Measurements from ENCODE around the gene ABTB2.

ABTB2 gene

GRCh38 chr11:34147581-34147980, 210.2 kb downstream of the ABTB2 start:
- H3K9ac ChIP-seq (ENCODE audit: low read depth, low read length, poor library complexity) = no peak overlapping the region
- no peak overlapping the region for H2AK5ac ChIP-seq (ENCODE audit: low read depth, low read length)
- peaks cover 15 to 88% of the 10 kb centered on the region in 2 donors for H3K36me3 ChIP-seq (replicated peaks in 1 of 2; ENCODE audit: control insufficient read depth in 2 of 2, insufficient read depth in 2 of 2, low read length in 2 of 2)
- H3K4me1 ChIP-seq (ENCODE audit: control insufficient read depth in 2 of 2, insufficient read depth in 1 of 2, low read depth in 1 of 2, low read length in 2 of 2) = peaks cover 0 to 35% of the 10 kb centered on the region in 2 donors
- H3K14ac ChIP-seq (ENCODE audit: low read length) = no peak overlapping the region
- no peak overlapping the region for H3K23ac ChIP-seq (ENCODE audit: low read depth, low read length, poor library complexity)
- H3K79me1 ChIP-seq (ENCODE audit: low read depth, low read length) = no peaks in the 10 kb centered on the region
- H2BK12ac ChIP-seq (ENCODE audit: low read length) = no peak overlapping the region
- no peak overlapping the region for H3K27ac ChIP-seq (replicated peaks; ENCODE audit: low read length)
- H2AFZ ChIP-seq (ENCODE audit: low read length) = no peak overlapping the region
- no peaks in the 10 kb centered on the region for H3K27me3 ChIP-seq (ENCODE audit: control insufficient read depth in 3 of 3, insufficient read depth in 3 of 3, low read depth in 1 of 3, low read length in 3 of 3)
- no peak overlapping the region for H3K18ac ChIP-seq (ENCODE audit: low read length)
- no peak overlapping the region for H2BK15ac ChIP-seq (ENCODE audit: low read length)
- H2BK120ac ChIP-seq (ENCODE audit: low read depth, low read length) = no peak overlapping the region
- no peaks in the 10 kb centered on the region for H3K9me3 ChIP-seq (replicated peaks in 1 of 2; ENCODE audit: control insufficient read depth in 2 of 2, insufficient read depth in 1 of 2, low read depth in 1 of 2, low read length in 2 of 2)
- no peak overlapping the region for H4K8ac ChIP-seq (ENCODE audit: low read depth, low read length)
- H3K4ac ChIP-seq (ENCODE audit: low read length) = no peak overlapping the region
- no peak overlapping the region for H4K91ac ChIP-seq (ENCODE audit: low read depth, low read length, poor library complexity)
- WGBS, 2 donors (ENCODE audit: extremely low coverage in 2 of 2, insufficient read length in 2 of 2, insufficient replicate concordance in 1 of 2) = no CpG with 5 or more reads among the region's 8 CpGs
- no peak overlapping the region for H2BK5ac ChIP-seq (ENCODE audit: low read length)
- no peak overlapping the region for H3K4me2 ChIP-seq (ENCODE audit: insufficient read depth, low read length, poor library complexity, severe bottlenecking)
- DNase-seq (ENCODE audit: low spot score) = no peak
- no peak overlapping the region for H3K4me3 ChIP-seq (ENCODE audit: low read length in 2 of 2)

GRCh38 chr11:34146866-34147265, 210.9 kb downstream of the ABTB2 start:
- Histone ChIP-seq H3K4me2 (ENCODE audit: insufficient read depth, low read length, poor library complexity, severe bottlenecking) (no peak overlapping the region), H4K8ac (ENCODE audit: low read depth, low read length) (no peak overlapping the region), H2AFZ (ENCODE audit: low read length) (no peak overlapping the region), H2BK12ac (ENCODE audit: low read length) (no peak overlapping the region), H3K14ac (ENCODE audit: low read length) (no peak overlapping the region), H2BK5ac (ENCODE audit: low read length) (no peak overlapping the region), H3K4me3 (ENCODE audit: low read length in 2 of 2) (no peak overlapping the region), H3K4ac (ENCODE audit: low read length) (no peak overlapping the region), H2BK15ac (ENCODE audit: low read length) (no peak overlapping the region), H3K4me1 (ENCODE audit: control insufficient read depth in 2 of 2, insufficient read depth in 1 of 2, low read depth in 1 of 2, low read length in 2 of 2) (peaks cover 0 to 40% of the 10 kb centered on the region in 2 donors), H3K36me3 (replicated peaks in 1 of 2; ENCODE audit: control insufficient read depth in 2 of 2, insufficient read depth in 2 of 2, low read length in 2 of 2) (peaks cover 16 to 88% of the 10 kb centered on the region in 2 donors), H3K27me3 (ENCODE audit: control insufficient read depth in 3 of 3, insufficient read depth in 3 of 3, low read depth in 1 of 3, low read length in 3 of 3) (no peaks in the 10 kb centered on the region), H2BK120ac (ENCODE audit: low read depth, low read length) (no peak overlapping the region), H3K9me3 (replicated peaks in 1 of 2; ENCODE audit: control insufficient read depth in 2 of 2, insufficient read depth in 1 of 2, low read depth in 1 of 2, low read length in 2 of 2) (no peaks in the 10 kb centered on the region), H3K18ac (ENCODE audit: low read length) (no peak overlapping the region), H3K79me1 (ENCODE audit: low read depth, low read length) (no peaks in the 10 kb centered on the region), H4K91ac (ENCODE audit: low read depth, low read length, poor library complexity) (no peak overlapping the region), H3K9ac (ENCODE audit: low read depth, low read length, poor library complexity) (no peak overlapping the region), H3K23ac (ENCODE audit: low read depth, low read length, poor library complexity) (no peak overlapping the region), H3K27ac (replicated peaks; ENCODE audit: low read length) (no peak overlapping the region), H2AK5ac (ENCODE audit: low read depth, low read length) (no peak overlapping the region)
- no peak for DNase-seq (ENCODE audit: low spot score)
- no CpG with 5 or more reads among the region's 5 CpGs for WGBS, 2 donors (ENCODE audit: extremely low coverage in 2 of 2, insufficient read length in 2 of 2, insufficient replicate concordance in 1 of 2)

DNA sequence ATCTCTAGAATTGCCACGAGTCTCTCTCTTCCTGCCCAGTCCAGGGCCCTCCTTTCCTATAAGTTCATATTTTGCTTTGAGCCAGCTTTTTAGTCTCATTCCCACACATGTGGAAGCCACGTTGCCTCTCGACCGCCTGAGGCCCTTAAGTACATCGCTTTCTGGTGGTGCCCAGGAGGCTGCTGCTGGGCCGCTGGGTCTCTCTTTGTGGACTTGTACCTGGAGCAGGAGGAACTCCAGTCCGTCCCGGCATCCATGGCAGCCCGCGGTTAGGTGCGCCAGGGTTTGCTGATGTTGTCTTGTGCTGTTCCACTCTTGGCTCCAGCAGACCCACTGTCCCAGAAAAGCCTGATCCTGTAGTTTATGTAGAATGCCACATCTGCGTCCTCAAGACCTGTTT, 211.4 kb downstream of the ABTB2 start:
- H3K4me1 ChIP-seq (ENCODE audit: control insufficient read depth in 2 of 2, insufficient read depth in 1 of 2, low read depth in 1 of 2, low read length in 2 of 2) = peaks cover 0 to 40% of the 10 kb centered on the region in 2 donors
- H4K91ac ChIP-seq (ENCODE audit: low read depth, low read length, poor library complexity) = no peak overlapping the region
- H2BK15ac ChIP-seq (ENCODE audit: low read length) = no peak overlapping the region
- no peak overlapping the region for H4K8ac ChIP-seq (ENCODE audit: low read depth, low read length)
- H2BK120ac ChIP-seq (ENCODE audit: low read depth, low read length) = no peak overlapping the region
- peaks cover 18 to 88% of the 10 kb centered on the region in 2 donors for H3K36me3 ChIP-seq (replicated peaks in 1 of 2; ENCODE audit: control insufficient read depth in 2 of 2, insufficient read depth in 2 of 2, low read length in 2 of 2)
- no peak overlapping the region for H3K4me2 ChIP-seq (ENCODE audit: insufficient read depth, low read length, poor library complexity, severe bottlenecking)
- H3K4ac ChIP-seq (ENCODE audit: low read length) = no peak overlapping the region
- no CpG with 5 or more reads among the region's 12 CpGs for WGBS, 2 donors (ENCODE audit: extremely low coverage in 2 of 2, insufficient read length in 2 of 2, insufficient replicate concordance in 1 of 2)
- H3K9ac ChIP-seq (ENCODE audit: low read depth, low read length, poor library complexity) = no peak overlapping the region
- H3K27me3 ChIP-seq (ENCODE audit: control insufficient read depth in 3 of 3, insufficient read depth in 3 of 3, low read depth in 1 of 3, low read length in 3 of 3) = no peaks in the 10 kb centered on the region
- H3K27ac ChIP-seq (replicated peaks; ENCODE audit: low read length) = no peak overlapping the region
- no peak overlapping the region for H3K18ac ChIP-seq (ENCODE audit: low read length)
- no peak overlapping the region for H2BK12ac ChIP-seq (ENCODE audit: low read length)
- no peak overlapping the region for H2AK5ac ChIP-seq (ENCODE audit: low read depth, low read length)
- no peak overlapping the region for H3K4me3 ChIP-seq (ENCODE audit: low read length in 2 of 2)
- H3K9me3 ChIP-seq (replicated peaks in 1 of 2; ENCODE audit: control insufficient read depth in 2 of 2, insufficient read depth in 1 of 2, low read depth in 1 of 2, low read length in 2 of 2) = no peaks in the 10 kb centered on the region
- no peaks in the 10 kb centered on the region for H3K79me1 ChIP-seq (ENCODE audit: low read depth, low read length)
- no peak overlapping the region for H3K14ac ChIP-seq (ENCODE audit: low read length)
- no peak for DNase-seq (ENCODE audit: low spot score)
- H2BK5ac ChIP-seq (ENCODE audit: low read length) = no peak overlapping the region
- no peak overlapping the region for H3K23ac ChIP-seq (ENCODE audit: low read depth, low read length, poor library complexity)
- no peak overlapping the region for H2AFZ ChIP-seq (ENCODE audit: low read length)

- no peak overlapping the region for H2AFZ ChIP-seq (ENCODE audit: low read length)
- H4K91ac ChIP-seq (ENCODE audit: low read depth, low read length, poor library complexity) = no peak overlapping the region
- H2AK5ac ChIP-seq (ENCODE audit: low read depth, low read length) = no peak overlapping the region
- no peak overlapping the region for H3K9ac ChIP-seq (ENCODE audit: low read depth, low read length, poor library complexity)
- no peaks in the 10 kb centered on the region for H3K79me1 ChIP-seq (ENCODE audit: low read depth, low read length)
- H2BK5ac ChIP-seq (ENCODE audit: low read length) = no peak overlapping the region
- DNase-seq (ENCODE audit: low spot score) = no peak
- H2BK120ac ChIP-seq (ENCODE audit: low read depth, low read length) = no peak overlapping the region
- no peak overlapping the region for H2BK12ac ChIP-seq (ENCODE audit: low read length)
- no peak overlapping the region for H3K4me3 ChIP-seq (ENCODE audit: low read length in 2 of 2)
- H4K8ac ChIP-seq (ENCODE audit: low read depth, low read length) = no peak overlapping the region
- no CpG with 5 or more reads among the region's 8 CpGs for WGBS, 2 donors (ENCODE audit: extremely low coverage in 2 of 2, insufficient read length in 2 of 2, insufficient replicate concordance in 1 of 2)
- H3K4me1 ChIP-seq (ENCODE audit: control insufficient read depth in 2 of 2, insufficient read depth in 1 of 2, low read depth in 1 of 2, low read length in 2 of 2) = peaks cover 0 to 40% of the 10 kb centered on the region in 2 donors
- H3K14ac ChIP-seq (ENCODE audit: low read length) = no peak overlapping the region
- H3K4me2 ChIP-seq (ENCODE audit: insufficient read depth, low read length, poor library complexity, severe bottlenecking) = no peak overlapping the region
- no peak overlapping the region for H3K4ac ChIP-seq (ENCODE audit: low read length)
- H3K23ac ChIP-seq (ENCODE audit: low read depth, low read length, poor library complexity) = no peak overlapping the region
- no peak overlapping the region for H3K18ac ChIP-seq (ENCODE audit: low read length)
- H3K9me3 ChIP-seq (replicated peaks in 1 of 2; ENCODE audit: control insufficient read depth in 2 of 2, insufficient read depth in 1 of 2, low read depth in 1 of 2, low read length in 2 of 2) = no peaks in the 10 kb centered on the region
- H3K27ac ChIP-seq (replicated peaks; ENCODE audit: low read length) = no peak overlapping the region
- H3K27me3 ChIP-seq (ENCODE audit: control insufficient read depth in 3 of 3, insufficient read depth in 3 of 3, low read depth in 1 of 3, low read length in 3 of 3) = no peaks in the 10 kb centered on the region
- no peak overlapping the region for H2BK15ac ChIP-seq (ENCODE audit: low read length)
- H3K36me3 ChIP-seq (replicated peaks in 1 of 2; ENCODE audit: control insufficient read depth in 2 of 2, insufficient read depth in 2 of 2, low read length in 2 of 2) = peaks cover 20 to 88% of the 10 kb centered on the region in 2 donors
Observed at GRCh38 chr11:34145847-34146381, 211.9 kb downstream of the ABTB2 start.
